K562 (cell line): Measurements from ENCODE around the gene EEF1A1. TPM values are rescaled to one million over a fixed set of nuclear protein-coding genes. Genes with fewer than 3 reads are reported as not detected.
A peak's percentile ranks its signal among the peaks of the same experiment; 100 is the strongest.

Experiments
- BRD9 ChIP-seq: fragments of 450-650 bp; IDR thresholded peaks from 2 replicates; pipeline ENCODE4 v1.6.1; 2018; ENCODE audit warnings: low read depth; ENCODE audit not compliant: partially characterized antibody
- CBX5 ChIP-seq: IDR thresholded peaks from 2 replicates; pipeline ENCODE4 v1.6.1; 2014; ENCODE audit warnings: low read depth, borderline replicate concordance
- CHD4 ChIP-seq: fragments of 200-600 bp; sonication (generic); IDR thresholded peaks from 3 replicates; pipeline ENCODE4 v1.6.1; 2012; ENCODE audit warnings: low read depth, mild to moderate bottlenecking, mixed read lengths, low read length, inconsistent platforms; ENCODE audit not compliant: insufficient read depth, insufficient replicate concordance, poor library complexity, severe bottlenecking
- CTBP1 ChIP-seq: fragments of 450-650 bp; IDR thresholded peaks from 2 replicates; pipeline ENCODE4 v1.6.1; 2016; ENCODE audit warnings: borderline replicate concordance
- FOS ChIP-seq: IDR thresholded peaks from 3 replicates; pipeline ENCODE4 v1.6.1; 2011; ENCODE audit not compliant: insufficient read length; ENCODE audit errors: extremely low read depth
- HDGF ChIP-seq: fragments of 450-650 bp; IDR thresholded peaks from 2 replicates; pipeline ENCODE4 v1.6.1; 2016
- LCOR ChIP-seq: sonication (generic); formaldehyde crosslinking; IDR thresholded peaks from 2 replicates; pipeline ENCODE4 v1.8.0; 2022; ENCODE audit warnings: mild to moderate bottlenecking, missing genetic modification reagents
- LEF1 ChIP-seq: fragments of 450-650 bp; IDR thresholded peaks from 2 replicates; pipeline ENCODE4 v1.6.1; 2016; ENCODE audit warnings: mild to moderate bottlenecking
- NR2F6 ChIP-seq: fragments of 450-650 bp; formaldehyde crosslinking; IDR thresholded peaks from 2 replicates; pipeline ENCODE4 v1.4.0; 2020; ENCODE audit warnings: mild to moderate bottlenecking
- OTX1 ChIP-seq: fragments of 450-650 bp; formaldehyde crosslinking; IDR thresholded peaks from 2 replicates; pipeline ENCODE4 v1.4.0; 2022; ENCODE audit warnings: mild to moderate bottlenecking
- PHF20 ChIP-seq: fragments of 450-650 bp; IDR thresholded peaks from 2 replicates; pipeline ENCODE4 v1.6.1; 2018; ENCODE audit not compliant: partially characterized antibody
- POLR2AphosphoS2 ChIP-seq: IDR thresholded peaks from 2 replicates; pipeline ENCODE4 v1.6.1; 2012; ENCODE audit warnings: low read length, improper control_type of control experiment
- POLR3G ChIP-seq: IDR thresholded peaks from 2 replicates; pipeline ENCODE4 v1.6.1; 2011; ENCODE audit not compliant: insufficient read length, insufficient replicate concordance; ENCODE audit errors: extremely low read depth
- PPARD ChIP-seq: fragments of 250-450 bp; sonication (Bioruptor Pico); IDR thresholded peaks from 2 replicates; pipeline ENCODE4 v1.8.0; 2022; ENCODE audit warnings: inconsistent platforms, mild to moderate bottlenecking, moderate library complexity
- RAD51 ChIP-seq: fragments of 450-650 bp; IDR thresholded peaks from 2 replicates; pipeline ENCODE4 v1.7.1; 2016; ENCODE audit warnings: low read depth, mild to moderate bottlenecking, borderline replicate concordance
- SLC30A9 ChIP-seq: fragments of 250-450 bp; sonication (Bioruptor Pico); IDR thresholded peaks from 2 replicates; pipeline ENCODE4 v1.8.0; 2022; ENCODE audit warnings: mild to moderate bottlenecking, moderate library complexity
- TAF9B ChIP-seq: fragments of 450-650 bp; IDR thresholded peaks from 2 replicates; pipeline ENCODE4 v1.6.1; 2018; ENCODE audit warnings: mild to moderate bottlenecking; ENCODE audit not compliant: partially characterized antibody
- ZBTB2 ChIP-seq: fragments of 450-650 bp; IDR thresholded peaks from 2 replicates; pipeline ENCODE4 v1.6.1; 2016; ENCODE audit warnings: antibody characterized with exemption
- ZNF584 ChIP-seq: fragments of 200-800 bp; sonication (Bioruptor generic); IDR thresholded peaks from 2 replicates; pipeline ENCODE4 v1.6.1; 2016; ENCODE audit warnings: low read depth, mild to moderate bottlenecking, missing genetic modification characterization, missing compliant biosample characterization
- ZNF592 ChIP-seq: fragments of 450-650 bp; IDR thresholded peaks from 2 replicates; pipeline ENCODE4 v1.6.1; 2017; ENCODE audit warnings: antibody characterized with exemption, mild to moderate bottlenecking
- ZNF668 ChIP-seq: fragments of 250-450 bp; sonication (Bioruptor Pico); IDR thresholded peaks from 2 replicates; pipeline ENCODE4 v1.8.0; 2022; ENCODE audit warnings: mild to moderate bottlenecking, inconsistent platforms
- ZNF75A ChIP-seq: fragments of 450-650 bp; formaldehyde crosslinking; IDR thresholded peaks from 2 replicates; pipeline ENCODE4 v1.4.0; 2020; ENCODE audit warnings: mild to moderate bottlenecking
- polyA plus RNA-seq, 8 experiments: library from polyadenylated mRNA; depleted of rRNA in 4 of 8; stranded (reverse) in 5 of 8; unstranded in 3 of 8; fragments of >200 nt; fragmentation: Nextera tagmentation in 2 of 8; fragmentation: Illumina TruSeq in 1 of 8; extraction: Ambion mirVana in 2 of 8; extraction: Trizol in 1 of 8; gene quantifications; 2 replicates each; pipeline versions ENCODE4 v1.2.1 to v1.2.3, GENCODE V29; 2011 to 2014; ENCODE audit warnings: inconsistent platforms in 1 of 8, missing spikeins in 1 of 8
- total RNA-seq, 7 experiments: library from RNA; depleted of rRNA in 6 of 7; stranded (reverse); fragments of >200 nt in 6 of 7; fragmentation: Illumina TruSeq in 2 of 7; extraction: Trizol in 2 of 7; gene quantifications; 2 replicates each; pipeline versions ENCODE4 v1.2.1 to v1.2.3, GENCODE V29; 2011 to 2021; ENCODE audit warnings: low replicate concordance in 1 of 7
- TF ChIP-seq, protein P1 (sequence below): fragments of 200-800 bp; sonication (Bioruptor generic); IDR thresholded peaks from 2 replicates; pipeline ENCODE4 v1.6.1; 2017; ENCODE audit warnings: missing genetic modification characterization, missing compliant biosample characterization

Gene EEF1A1
- total and polyA plus RNA-seq, 9 of the 15 experiments (the other 6 are each of a cell fraction or from before 2014, with no cell fraction given), result 6,453 to 17,323 (median 11,082) TPM

DNA sequence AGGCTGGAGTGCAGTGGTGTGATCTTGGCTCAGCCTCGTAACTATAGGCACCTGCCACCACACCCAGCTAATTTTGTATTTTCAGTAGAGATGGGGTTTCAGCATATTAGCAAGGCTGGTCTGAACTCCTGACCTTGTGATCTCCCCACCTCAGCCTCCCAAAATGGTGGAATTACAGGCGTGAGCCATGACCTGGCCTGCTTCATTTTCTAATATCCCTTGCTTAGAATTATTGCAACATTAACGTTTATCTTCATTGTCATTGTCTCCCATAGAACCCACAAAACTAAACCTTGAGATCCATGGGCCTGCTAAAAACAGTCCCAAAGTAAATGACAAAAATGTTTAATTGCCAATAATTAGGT, 6.1 kb downstream of the EEF1A1 start (continued):
- TF ChIP-seq PHF20 (no peak), SLC30A9 (CRISPR knock-in tag) (no peak), TAF9B (no peak), LEF1 (no peak), FOS (no peak), ZBTB2 (no peak), BRD9 (no peak), POLR3G (no peak), NR2F6 (CRISPR knock-in tag) (0 out of 2 replicates have a peak, but pooled peaks have one; percentile 17), LCOR (0 out of 2 replicates have a peak, but pooled peaks have one; percentile 1), CHD4 (no peak), OTX1 (CRISPR knock-in tag) (no peak), ZNF584 (CRISPR knock-in tag) (no peak), RAD51 (no peak), POLR2AphosphoS2 (no peak), ZNF75A (CRISPR knock-in tag) (no peak), ZNF592 (no peak), PPARD (CRISPR knock-in tag) (no peak), ZNF668 (CRISPR knock-in tag) (no peak), HDGF (no peak), CTBP1 (no peak), CBX5 (no peak)
- TF ChIP-seq, protein P1, sequence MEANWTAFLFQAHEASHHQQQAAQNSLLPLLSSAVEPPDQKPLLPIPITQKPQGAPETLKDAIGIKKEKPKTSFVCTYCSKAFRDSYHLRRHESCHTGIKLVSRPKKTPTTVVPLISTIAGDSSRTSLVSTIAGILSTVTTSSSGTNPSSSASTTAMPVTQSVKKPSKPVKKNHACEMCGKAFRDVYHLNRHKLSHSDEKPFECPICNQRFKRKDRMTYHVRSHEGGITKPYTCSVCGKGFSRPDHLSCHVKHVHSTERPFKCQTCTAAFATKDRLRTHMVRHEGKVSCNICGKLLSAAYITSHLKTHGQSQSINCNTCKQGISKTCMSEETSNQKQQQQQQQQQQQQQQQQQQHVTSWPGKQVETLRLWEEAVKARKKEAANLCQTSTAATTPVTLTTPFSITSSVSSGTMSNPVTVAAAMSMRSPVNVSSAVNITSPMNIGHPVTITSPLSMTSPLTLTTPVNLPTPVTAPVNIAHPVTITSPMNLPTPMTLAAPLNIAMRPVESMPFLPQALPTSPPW, result no peak
